HCT116 (cell line): ENCODE measurements around the gene C14orf39. TPM values are rescaled to one million over a fixed set of nuclear protein-coding genes. Genes with fewer than 3 reads are reported as not detected.

ENCODE experiments used
- ATAC-seq: fragments of 200-7000 bp; cut with Tn5 transposase; 2 replicates; pipeline ENCODE4 v1.9.1; 2020; ENCODE audit warnings: mild to moderate bottlenecking, moderate library complexity
- BruUV-seq: library from RNA; stranded (reverse); fragments of 400-500 nt; replicated peaks from 2 replicates; lab custom pipeline; 2021; lab: Mats Ljungman, UMichigan
- CTCF ChIA-PET: fragments of 300-600 bp; sonication (Branson Sonifier 250); formaldehyde crosslinking; loops from one replicate; lab custom pipeline; 2021; ENCODE audit warnings: antibody characterized with exemption; lab: Charles Lee
- POLR2A ChIA-PET: fragments of 300-600, 350-600 bp; sonication (Branson Sonifier 250); formaldehyde crosslinking; loops from one replicate; lab custom pipeline; 2021; ENCODE audit warnings: antibody characterized with exemption; lab: Charles Lee
- RAD21 ChIA-PET, 2 experiments: fragments of 300-600 bp; sonication (Branson Sonifier 250); formaldehyde crosslinking; loops; one replicate each; lab custom pipeline; 2023; ENCODE audit warnings: low total read pairs in 2 of 2; ENCODE audit not compliant: uncharacterized antibody in 2 of 2, unreplicated experiment in 2 of 2, low non-redundant PET in 1 of 2; lab: Charles Lee
- DNase-seq: peaks from one replicate; pipeline ENCODE4 v3.0.0-alpha.2; 2010; ENCODE audit warnings: low read depth, low spot score
- H2AFZ ChIP-seq: fragments of 200-600 bp; shearing (Covaris generic), sonication (generic); 2 replicates; pipeline ENCODE4 v1.6.1; 2017; ENCODE audit warnings: low read depth, mixed run types, mixed read lengths, antibody characterized with exemption, low read length; ENCODE audit not compliant: poor library complexity, severe bottlenecking
- H3K27ac ChIP-seq: 2 replicates; pipeline ENCODE4 v1.5.1; 2012; ENCODE audit warnings: low read depth, low read length
- H3K27me3 ChIP-seq: fragments of 200-600 bp; sonication (generic); 2 replicates; pipeline ENCODE4 v1.6.1; 2016; ENCODE audit warnings: mixed run types, low read length, mixed read lengths; ENCODE audit not compliant: insufficient read depth
- H3K36me3 ChIP-seq, 2 experiments: fragments of 200-500 bp in 1 of 2; fragments of 200-600 bp in 1 of 2; sonication (Bioruptor generic) in 1 of 2; sonication (generic) in 1 of 2; 2 replicates each; pipeline versions ENCODE4 v1.5.1 to v1.6.1; 2014 to 2016; ENCODE audit warnings: low read length in 2 of 2, inconsistent platforms in 1 of 2, mixed read lengths in 1 of 2, mixed run types in 1 of 2; ENCODE audit not compliant: insufficient read depth in 2 of 2, control insufficient read depth in 1 of 2
- H3K4me1 ChIP-seq, 2 experiments: fragments of 200-600 bp in 1 of 2; sonication (generic) in 1 of 2; 2 replicates each; pipeline versions ENCODE4 v1.5.1 to v1.6.1; 2012 to 2017; ENCODE audit warnings: low read length in 2 of 2, inconsistent platforms in 1 of 2, mild to moderate bottlenecking in 1 of 2, mixed read lengths in 1 of 2, mixed run types in 1 of 2, moderate library complexity in 1 of 2; ENCODE audit not compliant: insufficient read depth in 2 of 2, control insufficient read depth in 1 of 2
- H3K4me2 ChIP-seq: fragments of 200-600 bp; sonication (generic); 2 replicates; pipeline ENCODE4 v1.6.1; 2017; ENCODE audit warnings: mixed run types, low read length, mixed read lengths
- H3K4me3 ChIP-seq, 2 experiments: fragments of 200-600 bp in 1 of 2; sonication (generic) in 1 of 2; replicated peaks in 1 of 2; 2 replicates each; pipeline ENCODE4 v1.5.1; 2011 to 2016; ENCODE audit warnings: low read length in 2 of 2, control low read depth in 1 of 2, low read depth in 1 of 2, mild to moderate bottlenecking in 1 of 2, mixed read lengths in 1 of 2, mixed run types in 1 of 2
- H3K79me2 ChIP-seq: fragments of 200-600 bp; sonication (generic); 2 replicates; pipeline ENCODE4 v1.6.1; 2017; ENCODE audit warnings: mild to moderate bottlenecking, mixed run types, low read length, moderate library complexity, mixed read lengths; ENCODE audit not compliant: insufficient read depth
- H3K9ac ChIP-seq: fragments of 200-600 bp; sonication (generic); 2 replicates; pipeline ENCODE4 v1.6.1; 2016; ENCODE audit warnings: low read length, mixed read lengths
- H3K9me2 ChIP-seq: fragments of 200-600 bp; sonication (generic), shearing (Covaris generic); 2 replicates; pipeline ENCODE4 v1.6.1; 2017; ENCODE audit warnings: mixed run types, mild to moderate bottlenecking, moderate library complexity; ENCODE audit not compliant: insufficient read depth
- H3K9me3 ChIP-seq, 2 experiments: fragments of 200-500 bp in 1 of 2; fragments of 200-600 bp in 1 of 2; sonication (Bioruptor generic) in 1 of 2; sonication (generic) in 1 of 2; 2 replicates each; pipeline ENCODE4 v1.6.1; 2014 to 2017; ENCODE audit warnings: low read length in 2 of 2, mixed read lengths in 2 of 2, inconsistent platforms in 1 of 2, low read depth in 1 of 2, mild to moderate bottlenecking in 1 of 2, mixed run types in 1 of 2, moderate library complexity in 1 of 2; ENCODE audit not compliant: control insufficient read depth in 1 of 2, insufficient read depth in 1 of 2
- H4K20me1 ChIP-seq: fragments of 200-600 bp; sonication (generic), shearing (Covaris generic); 2 replicates; pipeline ENCODE4 v1.6.1; 2017; ENCODE audit warnings: mixed run types, mild to moderate bottlenecking, moderate library complexity; ENCODE audit not compliant: insufficient read depth
- CBX3 ChIP-seq: IDR thresholded peaks from 2 replicates; pipeline ENCODE4 v1.6.1; 2012; ENCODE audit warnings: low read depth
- CEBPB ChIP-seq: IDR thresholded peaks from 2 replicates; pipeline ENCODE4 v1.6.1; 2012; ENCODE audit warnings: low read depth
- ELF1 ChIP-seq: IDR thresholded peaks from 2 replicates; pipeline ENCODE4 v1.6.1; 2012; ENCODE audit warnings: low read depth, borderline replicate concordance
- FOSL1 ChIP-seq: IDR thresholded peaks from 2 replicates; pipeline ENCODE4 v1.6.1; 2012; ENCODE audit warnings: low read depth
- JUND ChIP-seq: IDR thresholded peaks from 2 replicates; pipeline ENCODE4 v1.6.1; 2012
- POLR2A ChIP-seq: IDR thresholded peaks from 2 replicates; pipeline ENCODE4 v1.7.0; 2011; ENCODE audit warnings: borderline replicate concordance; ENCODE audit not compliant: insufficient read depth, insufficient read length; ENCODE audit errors: extremely low read depth
- POLR2AphosphoS5 ChIP-seq: IDR thresholded peaks from 2 replicates; pipeline ENCODE4 v1.6.1; 2011; ENCODE audit warnings: mild to moderate bottlenecking, low read depth, low read length, moderate library complexity
- SRF ChIP-seq: IDR thresholded peaks from 2 replicates; pipeline ENCODE4 v1.6.1; 2012; ENCODE audit warnings: low read depth
- TCF7L2 ChIP-seq: IDR thresholded peaks from 2 replicates; pipeline ENCODE4 v1.7.0; 2011; ENCODE audit warnings: borderline replicate concordance, inconsistent platforms; ENCODE audit not compliant: insufficient read depth, insufficient read length; ENCODE audit errors: extremely low read depth
- ZNF274 ChIP-seq: fragments of 200-500 bp; sonication (Bioruptor generic); IDR thresholded peaks from 2 replicates; pipeline ENCODE4 v1.6.1; 2014; ENCODE audit warnings: mild to moderate bottlenecking, low read depth, low read length, inconsistent platforms
- intact Hi-C: fragments of 100-400 bp; cut with micrococcal nuclease; formaldehyde crosslinking; loops from 2 replicates; pipeline ENCODE4 v1.10.0; 2022
- total RNA-seq: library from RNA; stranded (reverse); gene quantifications from one replicate; pipeline ENCODE4 v1.2.1, GENCODE V29; 2021; ENCODE audit not compliant: unreplicated experiment
- TF ChIP-seq, protein P1 (sequence below): IDR thresholded peaks from 2 replicates; pipeline ENCODE4 v1.6.1; 2011; ENCODE audit warnings: mild to moderate bottlenecking, low read length, moderate library complexity; ENCODE audit not compliant: insufficient replicate concordance; ENCODE audit errors: extremely low read depth
- TF ChIP-seq, protein P2 (sequence below): IDR thresholded peaks from 2 replicates; pipeline ENCODE4 v1.6.1; 2012

The C14orf39 gene
- total RNA-seq, 1 experiment from 2014 or later = not detected

DNA sequence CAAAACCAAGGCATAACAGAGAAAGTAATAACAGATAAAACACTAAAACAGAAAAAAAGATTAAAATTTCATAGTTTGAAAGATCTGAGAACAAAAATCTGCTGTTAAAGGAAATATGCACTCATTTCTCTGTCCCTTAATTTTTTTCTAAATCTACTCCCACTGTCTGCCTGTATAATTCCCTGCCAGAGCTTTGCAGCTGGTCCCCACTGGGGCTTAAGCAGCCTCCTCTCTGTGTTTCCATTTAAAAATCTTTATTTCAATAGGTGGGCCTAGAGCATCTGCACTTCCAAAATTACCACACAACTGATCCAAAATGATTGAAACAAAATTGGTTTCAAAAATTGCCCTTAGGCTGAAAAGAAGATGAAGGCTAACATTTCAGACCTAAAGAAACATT, 16.7 kb upstream of the C14orf39 start:
- ChIA-PET CTCF (no interaction called here), POLR2A (no interaction called here), RAD21 (no interaction called here)
- Histone ChIP-seq H3K4me2 (no peak overlapping the region), H3K79me2 (no peaks in the 10 kb centered on the region), H3K9ac (no peak overlapping the region), H4K20me1 (no peaks in the 10 kb centered on the region), H3K27me3 (no peaks in the 10 kb centered on the region), H3K36me3 (no peaks in the 10 kb centered on the region), H3K9me2 (no peaks in the 10 kb centered on the region), H2AFZ (no peak overlapping the region), H3K4me1 (no peaks in the 10 kb centered on the region), H3K27ac (no peak overlapping the region), H3K9me3 (no peaks in the 10 kb centered on the region), H3K4me3 (no peak overlapping the region)
- TF ChIP-seq, protein P1, sequence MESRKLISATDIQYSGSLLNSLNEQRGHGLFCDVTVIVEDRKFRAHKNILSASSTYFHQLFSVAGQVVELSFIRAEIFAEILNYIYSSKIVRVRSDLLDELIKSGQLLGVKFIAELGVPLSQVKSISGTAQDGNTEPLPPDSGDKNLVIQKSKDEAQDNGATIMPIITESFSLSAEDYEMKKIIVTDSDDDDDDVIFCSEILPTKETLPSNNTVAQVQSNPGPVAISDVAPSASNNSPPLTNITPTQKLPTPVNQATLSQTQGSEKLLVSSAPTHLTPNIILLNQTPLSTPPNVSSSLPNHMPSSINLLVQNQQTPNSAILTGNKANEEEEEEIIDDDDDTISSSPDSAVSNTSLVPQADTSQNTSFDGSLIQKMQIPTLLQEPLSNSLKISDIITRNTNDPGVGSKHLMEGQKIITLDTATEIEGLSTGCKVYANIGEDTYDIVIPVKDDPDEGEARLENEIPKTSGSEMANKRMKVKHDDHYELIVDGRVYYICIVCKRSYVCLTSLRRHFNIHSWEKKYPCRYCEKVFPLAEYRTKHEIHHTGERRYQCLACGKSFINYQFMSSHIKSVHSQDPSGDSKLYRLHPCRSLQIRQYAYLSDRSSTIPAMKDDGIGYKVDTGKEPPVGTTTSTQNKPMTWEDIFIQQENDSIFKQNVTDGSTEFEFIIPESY = no peak
- TF ChIP-seq ZNF274 (no peak), POLR2AphosphoS5 (no peak), TCF7L2 (no peak), SRF (no peak), CBX3 (no peak), FOSL1 (no peak), POLR2A (no peak), ELF1 (no peak), CEBPB (no peak), JUND (no peak)
- TF ChIP-seq, protein P2, sequence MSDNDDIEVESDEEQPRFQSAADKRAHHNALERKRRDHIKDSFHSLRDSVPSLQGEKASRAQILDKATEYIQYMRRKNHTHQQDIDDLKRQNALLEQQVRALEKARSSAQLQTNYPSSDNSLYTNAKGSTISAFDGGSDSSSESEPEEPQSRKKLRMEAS = no peak
- ATAC-seq (no peak), DNase-seq (no peak)
- intact Hi-C loops = no loop called here
- BruUV-seq = no TSS peak
